HG02970 (cell line): ENCODE results near the gene MYBPC1.

Source experiments
- ATAC-seq: cut with Tn5 transposase; IDR thresholded peaks from one replicate; pipeline ENCODE4 v1.9.1; 2021; ENCODE audit warnings: mild to moderate bottlenecking, moderate library complexity, moderate number of reproducible peaks; ENCODE audit not compliant: unreplicated experiment, low FRiP score

The MYBPC1 gene

DNA sequence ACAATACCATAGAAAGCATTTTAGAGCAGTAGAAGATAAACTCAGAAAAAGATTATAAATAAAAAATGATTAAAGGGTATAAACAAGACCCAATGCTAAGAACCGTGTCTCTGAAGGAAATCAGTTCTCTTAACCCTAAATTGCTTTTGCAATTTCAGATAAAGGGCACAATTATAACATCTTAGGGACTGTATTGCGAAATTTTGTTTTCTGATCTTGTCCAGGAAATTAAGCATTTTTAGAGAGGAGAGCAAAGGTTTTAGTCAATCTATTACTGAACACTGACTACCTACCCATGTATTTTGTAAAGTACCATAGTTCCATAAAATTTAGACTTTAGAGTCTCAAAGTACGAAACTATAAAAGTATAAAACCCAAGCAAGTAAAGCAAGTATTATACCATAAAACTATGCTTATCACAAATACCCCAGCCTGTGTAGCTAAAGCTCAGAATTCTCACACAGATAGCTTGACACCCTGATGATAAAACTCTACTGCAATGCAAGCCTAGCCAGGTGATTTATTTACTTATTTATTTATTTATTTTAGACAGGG is 95.8 kb downstream of the MYBPC1 start:
- no peak for ATAC-seq

DNA sequence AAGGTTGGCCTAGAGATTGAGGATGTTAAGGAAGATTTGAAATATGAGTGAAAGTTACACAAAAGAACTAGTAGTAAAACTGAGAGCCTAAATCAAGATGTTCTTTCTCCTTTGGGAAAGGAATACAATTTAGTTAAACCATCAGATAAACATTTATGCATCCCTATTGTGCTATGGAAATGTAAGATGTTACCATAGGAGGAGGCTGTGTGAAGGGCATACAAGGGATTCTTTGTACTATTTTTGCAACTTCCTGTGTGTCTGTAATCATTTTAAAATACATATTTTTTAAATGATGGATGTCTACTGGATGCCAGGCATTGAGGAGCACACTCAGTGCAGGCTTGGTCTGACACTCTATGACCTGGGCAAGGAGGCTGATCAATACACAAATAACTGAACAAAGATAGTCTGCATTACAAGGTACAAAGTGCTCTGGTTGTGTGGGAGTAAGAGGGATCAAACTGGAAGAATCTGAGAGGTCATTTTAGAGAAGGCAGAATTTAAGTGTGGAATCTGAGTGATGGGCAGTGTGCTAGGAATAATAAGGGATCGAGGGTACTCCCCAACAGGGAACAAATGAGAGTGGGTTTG is 96.8 kb downstream of the MYBPC1 start:
- ATAC-seq = no peak

DNA sequence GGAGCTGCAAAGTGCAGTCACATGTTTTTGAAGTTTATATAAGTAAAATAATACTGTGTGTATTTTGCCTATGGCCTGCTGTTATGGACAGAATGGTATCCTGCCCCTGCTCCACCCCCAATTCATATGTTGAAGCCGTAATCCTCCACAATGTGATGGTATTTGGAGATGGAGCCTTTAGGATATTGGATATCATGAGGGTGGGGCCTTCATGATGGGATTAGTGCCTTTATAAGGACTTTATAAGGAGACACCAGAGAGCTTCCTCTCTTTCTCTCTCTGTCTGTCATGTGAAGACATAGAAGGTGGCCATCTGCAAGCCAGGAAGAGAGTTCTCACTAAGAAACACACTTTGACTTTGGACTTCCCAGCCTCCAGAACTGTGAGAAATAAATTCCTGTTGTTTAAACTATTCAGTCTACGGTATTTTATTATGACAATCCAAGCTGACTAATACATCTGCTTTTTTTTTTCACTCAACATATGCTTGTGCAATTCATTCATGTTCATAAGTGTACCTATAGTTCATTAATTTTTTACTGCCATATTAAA is 99.6 kb downstream of the MYBPC1 start:
- no peak for ATAC-seq

DNA sequence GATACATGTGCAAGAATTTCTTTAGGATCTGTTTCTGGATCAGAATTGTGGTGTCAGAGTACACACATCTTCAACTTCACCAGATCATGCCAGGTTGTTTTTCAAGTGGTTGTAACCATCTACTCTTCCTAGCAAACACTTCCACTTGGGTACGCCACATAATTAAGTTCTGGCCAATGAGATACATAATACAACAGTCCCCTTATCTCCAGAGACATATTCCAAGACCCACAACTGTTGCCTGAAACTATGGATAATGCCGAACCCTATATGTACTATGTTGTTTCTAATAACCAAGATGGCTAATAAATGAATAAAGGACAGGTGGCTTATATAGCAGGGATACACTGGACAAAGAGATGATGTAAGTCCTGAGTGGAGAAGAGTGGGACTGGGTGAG is 100.2 kb downstream of the MYBPC1 start:
- ATAC-seq = no peak

DNA sequence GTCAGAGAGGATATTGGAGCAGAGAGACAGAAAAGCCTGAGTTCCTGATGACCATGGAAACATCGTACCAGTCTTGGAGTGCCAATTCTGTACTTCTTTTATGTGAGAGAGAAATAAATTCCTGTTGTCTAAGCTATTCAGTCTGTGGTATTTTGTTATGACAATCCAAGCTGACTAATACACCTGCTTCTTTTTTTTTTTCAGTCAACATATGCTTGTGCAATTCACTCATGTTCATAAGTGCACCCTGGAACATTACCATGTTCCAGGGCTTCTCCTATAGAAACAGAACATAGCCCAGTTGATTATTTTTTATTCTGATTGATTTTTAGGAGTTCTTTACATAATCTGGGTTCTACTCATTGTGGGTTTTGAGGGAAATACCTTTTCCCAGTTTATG is 100.9 kb downstream of the MYBPC1 start:
- ATAC-seq = no peak

DNA sequence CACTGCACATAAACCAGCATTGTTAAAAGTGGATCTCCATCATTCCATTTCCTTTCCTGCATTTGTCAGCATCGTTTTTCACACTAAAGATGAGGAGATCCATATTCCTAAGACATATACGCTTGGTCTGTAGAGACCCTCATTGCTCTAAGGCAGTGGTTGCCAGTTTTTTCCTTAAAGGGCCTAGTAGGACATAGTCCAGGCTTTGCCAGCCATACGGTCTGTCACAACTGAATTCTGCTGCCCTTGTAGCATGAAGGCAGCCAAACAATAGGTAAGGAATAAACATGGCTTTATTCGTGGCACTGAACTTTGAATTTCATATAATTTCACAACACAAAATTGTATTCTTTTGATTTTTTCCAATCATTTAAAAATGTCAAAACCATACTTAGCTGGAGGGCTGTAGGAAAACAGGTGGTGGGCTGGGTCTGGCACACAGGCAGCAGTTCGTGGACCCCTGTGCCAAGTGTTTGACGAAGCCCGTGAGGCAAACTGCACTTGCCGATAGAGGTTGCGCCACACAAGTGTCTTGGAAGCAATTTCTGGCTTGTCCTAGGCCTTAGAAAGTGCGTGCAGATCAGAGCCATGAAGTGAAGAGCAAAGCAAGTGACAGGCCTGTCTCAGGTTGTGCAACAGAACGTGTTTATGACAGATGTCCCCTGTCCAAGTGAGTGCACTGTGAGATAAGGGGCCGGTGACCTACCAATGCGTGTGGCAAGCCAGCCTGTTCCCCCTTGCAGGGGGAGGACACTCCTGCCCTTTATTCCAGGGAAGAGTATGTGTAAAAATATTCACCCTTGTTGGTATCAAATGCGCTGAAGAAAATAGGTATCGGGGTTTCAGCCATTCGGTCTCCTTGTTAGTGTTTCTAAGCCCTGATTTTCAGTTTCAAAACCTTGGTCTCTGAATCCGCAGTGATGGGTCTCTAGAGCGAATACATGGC is 101.8 kb downstream of the MYBPC1 start:
- peak; percentile 23 for ATAC-seq

DNA sequence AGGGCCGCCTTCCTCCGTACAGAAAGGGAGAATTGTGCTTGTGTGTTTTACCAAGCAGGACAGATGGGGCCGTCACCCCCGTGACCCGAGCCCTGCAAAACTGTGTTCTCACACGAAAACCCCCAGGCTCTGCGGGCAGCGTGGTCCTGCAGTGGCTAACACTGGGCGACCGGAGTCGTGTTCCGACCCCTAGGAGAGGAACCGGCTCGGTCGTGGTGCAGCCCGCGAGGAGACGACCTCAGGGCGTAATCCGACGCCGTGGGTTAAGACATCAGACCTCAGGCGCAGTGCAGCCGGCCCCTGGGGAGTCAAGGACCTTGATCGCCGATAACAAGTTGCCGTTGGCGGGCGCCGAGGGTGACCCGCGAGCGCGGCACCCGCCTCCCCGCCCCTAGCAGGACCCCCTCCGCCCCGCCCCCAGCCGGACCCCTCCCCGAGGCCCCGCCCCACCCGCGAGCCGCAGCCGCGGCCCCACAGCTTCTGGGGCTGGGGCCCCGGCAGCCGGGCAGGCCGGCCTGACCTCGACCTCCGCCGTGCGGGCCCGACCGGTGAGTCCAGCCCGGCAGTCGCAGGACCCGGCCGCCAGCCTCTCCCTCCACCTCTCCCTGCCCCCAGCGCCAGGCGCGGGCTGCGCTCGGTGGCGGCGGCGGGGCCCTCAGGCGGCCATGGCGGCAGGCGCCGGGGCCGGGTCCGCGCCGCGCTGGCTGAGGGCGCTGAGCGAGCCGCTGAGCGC is 102.6 kb downstream of the MYBPC1 start, which contains the start of gene CHPT1:
TSS of gene CHPT1 (plus strand) at position 444 of the 733 bp plus-strand sequence. CDS start at position 666, 222 bp downstream.
- ATAC-seq = peak; percentile 66

DNA sequence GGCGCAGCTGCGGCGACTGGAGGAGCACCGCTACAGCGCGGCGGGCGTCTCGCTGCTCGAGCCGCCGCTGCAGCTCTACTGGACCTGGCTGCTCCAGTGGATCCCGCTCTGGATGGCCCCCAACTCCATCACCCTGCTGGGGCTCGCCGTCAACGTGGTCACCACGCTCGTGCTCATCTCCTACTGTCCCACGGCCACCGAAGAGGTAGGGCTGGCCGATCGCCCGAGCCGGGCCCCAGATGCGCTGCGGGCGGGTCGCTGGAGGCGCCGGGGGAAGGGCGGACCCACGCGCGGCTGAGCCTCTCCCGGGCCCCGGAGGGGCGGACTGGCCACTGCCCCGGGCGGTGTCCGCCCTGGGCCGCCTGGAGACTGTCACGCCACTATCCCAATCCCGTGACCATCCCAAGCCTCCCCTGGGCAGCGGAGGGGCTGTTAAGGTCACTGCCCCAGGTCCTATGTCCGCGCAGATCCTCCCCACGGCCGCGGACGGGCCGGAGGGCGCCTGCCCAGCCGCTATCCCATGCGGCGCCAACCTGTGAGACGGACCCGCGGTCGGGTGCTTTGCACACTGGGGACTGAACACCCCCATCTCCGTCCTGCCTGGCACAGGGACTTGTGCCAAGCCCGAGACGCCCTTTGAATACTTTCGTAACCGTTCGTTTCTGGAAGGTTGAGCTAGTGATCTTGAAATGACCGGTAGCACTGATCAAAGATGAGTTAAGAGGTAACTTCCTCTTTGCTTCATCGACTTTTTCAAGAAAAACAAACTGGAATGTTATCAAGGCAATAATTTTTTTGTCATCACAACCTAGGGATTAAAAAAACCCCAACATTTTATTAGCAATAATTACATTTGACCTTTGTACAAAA is 103.4 kb downstream of the MYBPC1 start:
- ATAC-seq = peak; percentile 14

DNA sequence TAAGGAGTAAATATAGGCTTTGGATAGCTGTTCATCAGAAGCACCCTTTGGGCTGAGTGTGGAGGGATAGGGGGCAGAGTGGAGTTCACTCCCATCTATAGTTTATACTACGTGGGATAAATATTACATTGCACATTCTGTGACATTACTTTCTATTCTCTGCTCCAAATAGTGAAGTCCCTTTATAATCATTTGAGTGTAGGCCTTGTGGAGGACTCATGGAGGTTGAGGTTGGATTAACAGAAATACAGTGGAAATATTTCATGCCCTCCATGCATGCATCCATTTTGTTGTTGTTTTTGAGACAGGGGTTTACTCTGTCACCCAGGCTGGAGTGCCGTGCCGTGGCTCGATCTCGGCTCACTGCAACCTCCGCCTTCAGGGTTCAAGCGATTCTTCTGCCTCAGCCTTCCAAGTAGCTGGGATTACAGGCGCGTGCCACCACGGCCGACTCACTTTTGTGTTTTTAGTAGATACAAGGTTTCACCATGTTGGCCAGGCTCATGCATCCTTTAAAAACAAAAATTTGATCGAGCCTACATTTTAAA is 104.1 kb downstream of the MYBPC1 start:
- no peak for ATAC-seq

DNA sequence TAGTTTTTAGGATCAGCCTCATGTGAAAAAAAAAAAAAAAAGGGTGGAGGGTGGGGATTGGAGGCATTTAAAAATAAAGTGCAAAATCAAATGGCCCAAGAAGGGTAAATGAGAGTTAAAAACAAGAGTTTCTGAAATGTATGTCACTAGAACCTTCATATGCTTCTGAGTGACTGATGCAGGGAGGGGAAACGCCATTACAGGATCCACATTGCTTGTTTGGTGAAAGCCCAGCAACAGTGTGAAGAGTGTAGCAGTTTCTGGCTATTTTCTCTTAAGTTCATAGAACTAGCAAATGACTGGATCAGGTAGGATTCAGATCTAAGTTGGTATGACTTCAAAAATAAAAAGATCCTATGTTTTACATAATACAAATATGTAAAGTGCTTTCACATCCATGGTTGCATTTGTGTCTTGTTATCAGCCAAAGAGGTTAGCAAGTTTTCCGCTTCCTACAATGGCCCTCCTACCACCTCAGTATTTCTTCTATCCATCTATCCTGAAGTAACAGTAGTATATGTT is 105.6 kb downstream of the MYBPC1 start:
- ATAC-seq = no peak

DNA sequence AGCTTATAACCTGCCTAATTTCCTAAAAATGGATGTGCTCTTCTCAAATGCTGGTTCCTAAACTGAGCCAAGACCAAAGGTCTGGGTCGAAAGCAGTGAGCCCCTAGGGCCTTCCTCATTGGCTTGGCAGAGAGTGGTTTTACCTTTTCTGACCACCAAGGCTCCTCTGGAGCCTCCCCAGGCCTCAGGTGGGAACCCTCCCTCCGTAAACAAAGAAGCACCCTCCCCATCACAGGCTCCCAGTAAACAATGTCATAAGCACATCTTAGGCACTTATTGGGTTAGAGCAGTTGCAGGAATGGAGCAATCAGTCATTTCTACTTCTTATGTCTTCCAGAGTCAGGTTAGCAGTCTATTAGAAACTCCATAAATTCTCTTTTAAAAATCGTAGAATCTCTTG is 108.7 kb downstream of the MYBPC1 start:
- no peak for ATAC-seq

DNA sequence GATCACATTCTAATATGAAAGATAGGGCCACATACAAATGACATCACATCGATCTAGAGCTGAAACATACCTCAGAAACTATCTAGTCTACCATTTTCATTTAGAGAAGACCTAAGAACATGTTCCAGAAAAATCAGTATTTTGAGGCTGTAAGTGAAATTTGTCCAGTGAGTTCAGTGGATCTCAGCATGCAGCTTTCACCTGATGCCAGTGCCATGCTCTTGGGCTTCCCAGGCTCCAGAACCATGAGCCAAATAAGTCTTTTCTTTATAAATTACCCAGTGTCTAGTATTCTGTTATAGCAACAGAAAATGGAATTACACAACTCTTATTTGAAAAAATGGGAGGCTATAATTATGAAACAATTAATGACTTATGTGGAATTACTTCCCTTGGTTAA is 111.6 kb downstream of the MYBPC1 start:
- ATAC-seq = no peak

DNA sequence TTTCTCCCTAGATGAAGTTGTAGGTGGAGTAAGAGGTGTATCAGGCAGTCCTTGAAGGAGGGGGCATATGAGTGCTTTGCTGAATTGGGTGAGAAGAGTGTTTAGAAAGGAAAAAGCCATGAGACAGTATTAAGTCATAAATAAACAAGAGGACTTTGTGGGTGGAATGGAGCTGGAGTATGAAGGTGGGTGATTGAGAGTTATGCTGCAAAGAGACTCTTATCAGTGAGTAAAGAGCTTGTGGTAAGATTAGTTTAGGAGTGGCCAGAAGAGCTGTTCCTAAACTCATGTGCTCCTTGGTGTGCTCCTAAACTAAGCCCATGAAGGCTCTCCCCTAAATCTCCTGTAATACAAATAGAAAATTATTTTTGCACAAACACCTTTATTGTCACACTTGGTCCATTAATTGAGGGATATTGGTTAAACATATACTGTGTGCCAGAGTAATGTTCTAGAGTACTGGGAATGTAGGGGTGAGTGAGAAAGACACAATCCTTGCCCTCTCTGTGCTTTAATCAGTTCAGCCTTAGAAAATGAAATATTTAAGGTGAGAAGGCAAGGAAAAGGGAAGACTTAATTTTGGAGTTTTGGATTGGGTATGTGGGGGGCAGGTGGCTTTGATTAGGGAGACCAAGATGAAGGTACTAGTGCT is 112.5 kb downstream of the MYBPC1 start:
- no peak for ATAC-seq

DNA sequence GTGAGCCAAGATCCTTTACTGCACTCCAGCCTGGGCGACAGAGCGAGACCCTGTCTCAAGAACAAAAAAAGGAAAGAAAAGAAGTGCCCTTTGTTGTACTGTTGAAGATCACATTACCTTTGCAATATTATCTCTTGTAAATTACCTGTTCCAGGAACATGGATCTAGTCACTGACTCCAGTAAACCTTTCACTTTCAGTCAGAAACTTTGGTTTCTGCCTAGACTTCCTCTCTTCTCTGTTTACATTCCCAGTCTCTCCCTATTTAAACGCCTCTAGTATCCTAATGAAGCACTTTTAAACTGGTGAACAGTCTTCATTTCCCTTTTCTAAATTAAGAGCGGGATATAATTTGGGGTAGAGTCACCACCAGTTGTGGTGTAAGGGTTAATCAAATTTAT is 115.5 kb downstream of the MYBPC1 start:
- no peak for ATAC-seq

DNA sequence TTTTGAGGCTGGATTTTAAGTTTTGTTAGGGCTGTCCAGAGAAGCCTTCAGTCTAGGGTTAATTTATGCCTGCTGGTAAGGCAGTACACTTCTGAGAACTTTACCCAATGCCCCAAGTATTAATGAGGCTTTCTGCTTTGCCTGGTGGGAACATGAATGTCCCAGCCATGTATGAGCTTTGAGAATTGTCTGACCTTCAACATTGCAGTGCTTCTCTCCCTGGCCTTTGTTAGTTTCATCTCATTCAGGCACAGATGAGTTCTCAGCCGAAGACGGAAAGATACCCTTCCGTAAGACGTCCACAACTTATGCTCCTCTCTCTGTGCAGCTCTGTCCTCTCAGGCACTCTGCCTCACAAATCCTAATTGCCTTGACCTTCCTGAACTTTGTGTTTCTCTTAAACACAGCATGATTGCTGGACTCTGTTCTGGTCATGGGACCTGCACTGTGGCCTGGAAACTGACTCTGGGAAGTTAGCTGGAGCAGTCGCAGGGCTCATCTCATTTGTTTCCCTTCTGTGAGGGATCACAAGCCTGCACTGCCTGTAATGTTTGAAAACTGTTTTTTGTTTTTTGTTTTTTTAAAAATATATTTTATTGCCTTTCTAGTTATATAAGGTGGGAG is 118.4 kb downstream of the MYBPC1 start:
- no peak for ATAC-seq

DNA sequence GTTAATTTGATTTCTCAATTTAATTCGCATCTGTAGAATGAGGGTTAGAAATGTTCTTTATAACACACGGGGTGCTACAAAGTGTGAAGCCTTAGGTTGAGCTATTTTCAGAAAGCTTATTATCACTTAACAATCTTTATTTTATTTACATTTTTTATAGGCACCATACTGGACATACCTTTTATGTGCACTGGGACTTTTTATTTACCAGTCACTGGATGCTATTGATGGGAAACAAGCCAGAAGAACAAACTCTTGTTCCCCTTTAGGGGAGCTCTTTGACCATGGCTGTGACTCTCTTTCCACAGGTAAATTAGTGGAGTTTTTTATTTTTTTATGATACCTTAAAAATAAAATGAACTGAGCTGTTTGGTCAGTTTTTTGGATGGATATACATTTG is 119.2 kb downstream of the MYBPC1 start:
- no peak for ATAC-seq

DNA sequence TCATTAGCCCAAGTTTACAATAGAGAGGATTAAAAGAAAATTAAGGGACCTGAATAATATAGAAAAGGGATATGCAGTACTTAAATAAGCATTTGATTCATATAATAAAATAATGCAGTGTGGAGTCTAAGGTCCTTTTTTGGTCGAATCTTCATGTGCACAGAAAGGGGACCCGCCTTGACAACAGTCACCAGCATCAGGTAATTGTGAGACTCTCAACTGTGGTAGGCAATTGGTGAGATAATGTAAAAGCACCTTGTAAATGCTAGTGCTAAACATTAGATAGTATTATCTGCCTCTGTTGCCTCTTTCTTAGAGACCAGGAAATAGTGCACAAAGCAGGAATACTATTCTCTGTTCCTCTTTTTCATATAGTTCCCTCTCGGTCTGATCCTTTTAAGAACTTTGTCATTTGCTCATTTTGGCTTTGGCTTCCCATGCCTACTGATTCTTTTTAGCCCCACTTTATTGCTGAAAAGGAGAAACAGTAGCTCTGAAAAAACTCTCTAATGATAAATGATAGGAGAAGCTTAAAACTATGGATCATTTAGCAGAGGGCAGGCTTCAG is 120.2 kb downstream of the MYBPC1 start:
- ATAC-seq = no peak

DNA sequence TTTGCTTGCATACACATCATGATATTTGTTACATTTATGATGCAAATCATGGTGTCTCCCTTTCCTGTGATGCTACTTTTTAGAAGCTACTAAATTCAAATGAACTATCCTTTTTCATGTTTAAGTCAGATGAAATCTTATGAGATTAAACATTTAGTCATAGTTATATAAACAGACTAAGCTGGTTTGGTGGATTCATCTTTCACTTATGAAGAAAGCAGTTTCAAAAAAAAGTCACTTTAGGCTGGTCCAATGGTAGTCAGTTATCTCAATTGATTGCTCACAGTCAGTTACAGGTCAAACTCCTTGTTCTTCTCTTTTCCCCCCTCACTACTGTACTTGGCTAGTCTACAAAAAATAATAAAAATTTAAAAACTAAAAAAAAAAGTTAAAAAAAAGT is 124.8 kb downstream of the MYBPC1 start:
- no peak for ATAC-seq
